Measurements from ENCODE around the gene PLXNA4. TPM values are rescaled to one million over a fixed set of nuclear protein-coding genes. Genes with fewer than 3 reads are reported as not detected.

The PLXNA4 gene
- total RNA-seq, 2 experiments from 2014 or later: 0.18 to 0.70 TPM

DNA sequence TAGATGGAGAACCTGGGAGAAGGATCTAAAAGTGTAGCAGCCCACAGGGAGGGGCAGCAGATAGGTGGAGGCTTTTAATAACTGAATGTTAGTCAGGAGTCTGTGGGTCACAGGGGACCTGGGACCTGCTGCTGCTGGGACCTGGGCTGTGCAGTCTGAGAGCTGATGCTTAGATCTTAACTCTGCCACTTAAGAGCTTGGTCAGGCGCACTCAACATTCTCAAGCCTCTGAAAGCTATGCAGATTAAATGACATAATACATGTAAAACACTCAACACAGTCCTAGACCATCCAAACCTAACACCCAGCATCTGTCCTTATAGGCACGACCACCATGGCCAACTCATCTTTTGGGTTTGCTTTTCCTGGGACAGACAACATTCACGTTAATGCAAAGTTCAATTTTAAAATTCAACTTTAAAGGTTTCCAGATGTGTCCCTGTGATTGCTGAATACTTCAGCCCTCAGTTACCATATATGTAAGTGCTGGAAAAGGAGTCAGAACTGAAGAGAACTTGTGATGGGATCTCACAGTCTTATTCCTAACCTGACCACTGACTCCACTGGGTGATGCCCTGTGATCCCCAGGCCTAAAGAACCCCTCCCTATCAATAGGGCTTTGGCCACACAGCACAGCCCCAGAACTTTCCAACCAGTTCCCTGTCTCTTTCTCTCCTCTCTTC, 321.0 kb downstream of the PLXNA4 start:
- Mint-ChIP-seq H3K9me3 (no peaks in the 10 kb centered on the region), H3K27me3 (peaks cover 4% of the 10 kb centered on the region), H3K4me1 (ENCODE audit: low read depth) (no peaks in the 10 kb centered on the region), H3K4me3 (no peak overlapping the region), H3K36me3 (ENCODE audit: low read depth) (no peaks in the 10 kb centered on the region), H3K27ac (no peak overlapping the region)
- TF ChIP-seq, protein P1, sequence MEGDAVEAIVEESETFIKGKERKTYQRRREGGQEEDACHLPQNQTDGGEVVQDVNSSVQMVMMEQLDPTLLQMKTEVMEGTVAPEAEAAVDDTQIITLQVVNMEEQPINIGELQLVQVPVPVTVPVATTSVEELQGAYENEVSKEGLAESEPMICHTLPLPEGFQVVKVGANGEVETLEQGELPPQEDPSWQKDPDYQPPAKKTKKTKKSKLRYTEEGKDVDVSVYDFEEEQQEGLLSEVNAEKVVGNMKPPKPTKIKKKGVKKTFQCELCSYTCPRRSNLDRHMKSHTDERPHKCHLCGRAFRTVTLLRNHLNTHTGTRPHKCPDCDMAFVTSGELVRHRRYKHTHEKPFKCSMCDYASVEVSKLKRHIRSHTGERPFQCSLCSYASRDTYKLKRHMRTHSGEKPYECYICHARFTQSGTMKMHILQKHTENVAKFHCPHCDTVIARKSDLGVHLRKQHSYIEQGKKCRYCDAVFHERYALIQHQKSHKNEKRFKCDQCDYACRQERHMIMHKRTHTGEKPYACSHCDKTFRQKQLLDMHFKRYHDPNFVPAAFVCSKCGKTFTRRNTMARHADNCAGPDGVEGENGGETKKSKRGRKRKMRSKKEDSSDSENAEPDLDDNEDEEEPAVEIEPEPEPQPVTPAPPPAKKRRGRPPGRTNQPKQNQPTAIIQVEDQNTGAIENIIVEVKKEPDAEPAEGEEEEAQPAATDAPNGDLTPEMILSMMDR (IDR thresholded peaks at IDR 0.05): no peak
- ATAC-seq: no peak
- no peak for DNase-seq
- CTCF ChIA-PET: no interaction called here
- POLR2A ChIA-PET: no interaction called here
- intact Hi-C loops (cut with micrococcal nuclease): no loop called here

DNA sequence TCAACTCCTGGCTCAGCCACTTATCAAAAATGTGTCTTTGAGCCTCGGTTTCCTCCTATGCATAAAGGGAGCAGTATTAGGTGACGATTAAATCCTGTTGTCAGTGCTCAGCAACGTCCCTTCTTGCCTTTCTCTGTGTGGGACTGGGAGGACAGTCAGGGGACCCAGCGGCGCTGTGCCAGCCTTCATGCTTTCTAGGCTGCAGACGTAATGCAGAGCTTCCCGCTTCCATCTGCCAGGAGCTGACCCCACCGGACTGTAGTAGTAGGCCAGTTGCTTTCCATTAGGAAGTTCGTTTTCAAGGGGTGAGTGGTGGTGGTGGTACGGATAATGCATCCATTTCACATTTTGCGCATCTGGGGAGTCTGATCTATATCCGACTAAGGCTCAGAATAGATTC, 321.8 kb downstream of the PLXNA4 start:
- Mint-ChIP-seq H3K36me3 (ENCODE audit: low read depth) (no peaks in the 10 kb centered on the region), H3K27me3 (peaks cover 4% of the 10 kb centered on the region), H3K4me1 (ENCODE audit: low read depth) (no peaks in the 10 kb centered on the region), H3K27ac (no peak overlapping the region), H3K9me3 (no peaks in the 10 kb centered on the region), H3K4me3 (no peak overlapping the region)
- POLR2A ChIA-PET: no interaction called here
- no peak for ATAC-seq
- CTCF ChIA-PET: no interaction called here
- TF ChIP-seq, protein P1 (IDR thresholded peaks at IDR 0.05): no peak
- no peak for DNase-seq
- intact Hi-C loops (cut with micrococcal nuclease): no loop called here

DNA sequence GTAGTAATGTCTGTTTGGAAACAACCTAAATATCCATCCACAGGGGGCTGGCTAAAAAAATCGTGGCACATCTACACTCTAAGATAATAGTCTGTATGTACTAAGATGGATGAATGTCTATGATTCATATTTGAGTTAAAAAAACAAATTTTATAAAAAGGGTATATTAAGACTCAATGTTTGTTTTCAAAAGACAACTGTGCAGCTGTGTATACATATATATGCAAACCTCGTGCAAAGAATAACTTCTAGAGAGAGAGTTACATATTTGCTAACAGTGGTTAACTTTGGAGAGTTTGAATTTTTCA, 323.5 kb downstream of the PLXNA4 start:
- TF ChIP-seq, protein P1 (IDR thresholded peaks at IDR 0.05): no peak
- Mint-ChIP-seq H3K4me3 (no peak overlapping the region), H3K27ac (no peak overlapping the region), H3K9me3 (no peaks in the 10 kb centered on the region), H3K4me1 (ENCODE audit: low read depth) (no peaks in the 10 kb centered on the region), H3K36me3 (ENCODE audit: low read depth) (no peaks in the 10 kb centered on the region), H3K27me3 (peaks cover 8% of the 10 kb centered on the region)
- DNase-seq: no peak
- intact Hi-C loops (cut with micrococcal nuclease): no loop called here
- POLR2A ChIA-PET: no interaction called here
- CTCF ChIA-PET: interaction anchor here (0.6 kb wide), 1 partner anchor 85 kb away, joined by 4 read pairs; no protein-coding TSS in a partner anchor
- ATAC-seq: no peak

DNA sequence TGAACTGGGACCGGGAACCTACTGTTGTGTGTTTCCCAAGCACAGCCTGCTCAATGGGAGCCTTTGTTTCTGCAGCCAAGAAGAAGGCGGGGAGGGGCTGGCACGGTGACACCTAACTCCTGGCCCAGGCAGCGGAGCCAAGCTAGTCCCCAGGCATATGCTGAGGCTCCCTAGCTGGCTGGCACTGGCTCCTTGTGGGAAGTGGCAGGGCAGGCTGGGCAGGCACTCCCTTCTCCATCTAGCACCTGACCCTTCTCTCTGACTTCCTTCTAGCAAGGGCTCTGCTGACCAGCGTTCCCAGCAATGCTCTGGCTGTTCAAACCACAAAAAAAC, 325.0 kb downstream of the PLXNA4 start:
- POLR2A ChIA-PET: no interaction called here
- intact Hi-C loops (cut with micrococcal nuclease): no loop called here
- TF ChIP-seq, protein P1 (IDR thresholded peaks at IDR 0.05): no peak
- Mint-ChIP-seq H3K27me3 (peaks cover 8% of the 10 kb centered on the region), H3K4me1 (ENCODE audit: low read depth) (no peaks in the 10 kb centered on the region), H3K36me3 (ENCODE audit: low read depth) (no peaks in the 10 kb centered on the region), H3K9me3 (no peaks in the 10 kb centered on the region), H3K4me3 (no peak overlapping the region), H3K27ac (no peak overlapping the region)
- ATAC-seq (no peak), DNase-seq (no peak)
- CTCF ChIA-PET: no interaction called here

DNA sequence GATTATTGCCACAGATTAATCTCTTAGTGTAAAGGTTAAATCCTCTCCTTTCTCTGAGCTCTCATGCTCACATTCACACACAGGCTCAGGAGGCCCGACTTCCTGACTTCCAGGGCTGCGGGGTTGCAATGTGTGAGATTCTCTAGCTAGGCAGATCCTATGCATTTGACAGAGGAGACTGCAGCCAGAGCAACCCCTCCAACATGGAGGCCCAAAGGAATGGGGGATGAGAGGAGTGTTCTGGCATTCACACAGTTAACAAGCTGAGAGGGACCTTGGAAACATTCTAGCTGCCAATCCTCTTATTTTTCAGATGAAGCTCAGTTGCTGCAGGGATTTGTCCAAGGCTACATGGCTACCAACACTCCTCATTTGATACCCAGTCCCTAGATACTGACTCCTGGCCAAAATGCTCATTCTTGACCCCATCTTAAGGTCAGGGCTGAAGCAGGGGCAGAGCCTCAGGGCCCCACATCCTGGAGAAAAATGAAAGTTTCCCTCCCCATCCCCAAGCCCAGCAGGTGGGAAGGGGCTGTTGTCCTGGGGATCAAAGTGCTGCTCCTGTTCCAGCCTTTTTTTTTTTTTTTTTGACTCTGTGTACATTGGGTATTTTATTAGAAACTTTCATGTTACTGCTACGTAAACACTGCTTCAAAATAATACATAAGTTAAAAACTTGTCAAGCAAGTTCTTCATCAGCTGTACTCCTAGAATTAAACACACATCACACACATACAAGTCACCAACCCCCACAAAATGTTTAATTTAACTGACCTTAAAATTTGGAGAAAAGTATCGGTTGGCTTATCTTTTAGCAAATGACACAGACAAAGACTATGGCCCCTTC, 325.6 kb downstream of the PLXNA4 start:
- DNase-seq (no peak), ATAC-seq (no peak)
- POLR2A ChIA-PET: no interaction called here
- Mint-ChIP-seq H3K4me3 (no peak overlapping the region), H3K36me3 (ENCODE audit: low read depth) (no peaks in the 10 kb centered on the region), H3K4me1 (ENCODE audit: low read depth) (no peaks in the 10 kb centered on the region), H3K27ac (no peak overlapping the region), H3K9me3 (no peaks in the 10 kb centered on the region), H3K27me3 (peaks cover 8% of the 10 kb centered on the region)
- TF ChIP-seq, protein P1 (IDR thresholded peaks at IDR 0.05): no peak
- CTCF ChIA-PET: no interaction called here
- intact Hi-C loops (cut with micrococcal nuclease): no loop called here

All from activated CD8-positive, alpha-beta T cell treated with anti-CD3 and anti-CD28 coated beads for 36 hours (primary cell).